WTC11 (cell line): ENCODE measurements around the gene ITPR2. TPM values are rescaled to one million over a fixed set of nuclear protein-coding genes. Genes with fewer than 3 reads are reported as not detected.

Source experiments
- ATAC-seq: fragments of 200-7000 bp; cut with Tn5 transposase; 2 replicates; pipeline ENCODE4 v1.10.0; 2021; ENCODE audit warnings: mild to moderate bottlenecking, moderate library complexity
- CTCF ChIA-PET: fragments of 300-600 bp; sonication (Branson Sonifier 250); formaldehyde crosslinking; loops from one replicate; lab custom pipeline; 2021; ENCODE audit warnings: antibody characterized with exemption; lab: Charles Lee
- POLR2A ChIA-PET: fragments of 350-600 bp; sonication (Branson Sonifier 250); formaldehyde crosslinking; loops from one replicate; lab custom pipeline; 2021; ENCODE audit warnings: antibody characterized with exemption; lab: Charles Lee
- DNase-seq: peaks from one replicate; pipeline ENCODE4 v3.0.0; 2021; ENCODE audit warnings: low spot score
- H3K27ac Mint-ChIP-seq: 2 replicates; pipeline ENCODE4 v1.8.0; 2021; ENCODE audit warnings: mixed read lengths
- H3K27me3 Mint-ChIP-seq: 2 replicates; pipeline ENCODE4 v1.8.0; 2021; ENCODE audit warnings: low read depth, mild to moderate bottlenecking, moderate library complexity, mixed read lengths
- H3K36me3 Mint-ChIP-seq: 2 replicates; pipeline ENCODE4 v1.8.0; 2021; ENCODE audit warnings: mixed read lengths
- H3K4me1 Mint-ChIP-seq: 2 replicates; pipeline ENCODE4 v1.8.0; 2022; ENCODE audit warnings: mixed read lengths
- H3K4me3 Mint-ChIP-seq: 2 replicates; pipeline ENCODE4 v1.8.0; 2021; ENCODE audit warnings: mild to moderate bottlenecking, moderate library complexity, mixed read lengths
- H3K9me3 Mint-ChIP-seq: 2 replicates; pipeline ENCODE4 v1.8.0; 2021; ENCODE audit warnings: mixed read lengths
- AFF4 ChIP-seq: sonication (generic); formaldehyde crosslinking; IDR thresholded peaks from 2 replicates; pipeline ENCODE4 v1.8.1; 2023; ENCODE audit warnings: mild to moderate bottlenecking, missing genetic modification reagents, borderline replicate concordance
- CREB1 ChIP-seq: sonication (generic); formaldehyde crosslinking; IDR thresholded peaks from 2 replicates; pipeline ENCODE4 v1.8.0; 2023; ENCODE audit warnings: mild to moderate bottlenecking, missing genetic modification reagents
- GABPB1 ChIP-seq: sonication (generic); formaldehyde crosslinking; IDR thresholded peaks from 2 replicates; pipeline ENCODE4 v1.8.1; 2023; ENCODE audit warnings: mild to moderate bottlenecking, missing genetic modification reagents
- MYBL2 ChIP-seq: sonication (generic); formaldehyde crosslinking; IDR thresholded peaks from 2 replicates; pipeline ENCODE4 v1.8.1; 2023; ENCODE audit warnings: mild to moderate bottlenecking, moderate library complexity, missing genetic modification reagents
- NR1H2 ChIP-seq: sonication (generic); formaldehyde crosslinking; IDR thresholded peaks from 2 replicates; pipeline ENCODE4 v1.9.0; 2021; ENCODE audit warnings: mild to moderate bottlenecking, moderate library complexity, missing genetic modification reagents
- TEAD4 ChIP-seq: sonication (generic); formaldehyde crosslinking; IDR thresholded peaks from 2 replicates; pipeline ENCODE4 v1.8.0; 2022; ENCODE audit warnings: mild to moderate bottlenecking, missing genetic modification reagents
- ZNF138 ChIP-seq: sonication (generic); formaldehyde crosslinking; conservative IDR thresholded peaks from 2 replicates; pipeline ENCODE4 v1.8.1; 2022; ENCODE audit warnings: mild to moderate bottlenecking, moderate library complexity, missing genetic modification reagents
- ZNF396 ChIP-seq: fragments of 250-450 bp; sonication (Bioruptor Pico); IDR thresholded peaks from 2 replicates; pipeline ENCODE4 v1.8.0; 2021; ENCODE audit warnings: mild to moderate bottlenecking, moderate library complexity, borderline replicate concordance
- ZNF416 ChIP-seq: fragments of 250-450 bp; sonication (Bioruptor Pico); IDR thresholded peaks from 2 replicates; pipeline ENCODE4 v1.9.0; 2021; ENCODE audit warnings: mild to moderate bottlenecking, inconsistent platforms
- ZNF423 ChIP-seq: fragments of 250-450 bp; sonication (Bioruptor Pico); IDR thresholded peaks from 2 replicates; pipeline ENCODE4 v2.1.2; 2022; ENCODE audit warnings: mild to moderate bottlenecking, moderate library complexity
- ZNF671 ChIP-seq: fragments of 250-450 bp; sonication (Bioruptor Pico); IDR thresholded peaks from 2 replicates; pipeline ENCODE4 v1.8.0; 2021; ENCODE audit warnings: mild to moderate bottlenecking
- total RNA-seq: library from RNA; stranded (reverse); gene quantifications from 3 replicates; pipeline ENCODE4 v1.2.3, GENCODE V29; 2021
- TF ChIP-seq, protein P1 (sequence below): sonication (generic); formaldehyde crosslinking; IDR thresholded peaks from 2 replicates; pipeline ENCODE4 v1.8.0; 2022; ENCODE audit warnings: mild to moderate bottlenecking, missing genetic modification reagents
- TF ChIP-seq, protein P2 (sequence below): sonication (generic); formaldehyde crosslinking; IDR thresholded peaks from 2 replicates; pipeline ENCODE4 v1.8.1; 2023; ENCODE audit warnings: mild to moderate bottlenecking, moderate library complexity, missing genetic modification reagents
- TF ChIP-seq, protein P3 (sequence below): sonication (generic); formaldehyde crosslinking; IDR thresholded peaks from 2 replicates; pipeline ENCODE4 v1.8.1; 2023; ENCODE audit warnings: mild to moderate bottlenecking, missing genetic modification reagents, moderate library complexity
- TF ChIP-seq, protein P4 (sequence below): sonication (generic); formaldehyde crosslinking; IDR thresholded peaks from 2 replicates; pipeline ENCODE4 v1.8.0; 2023; ENCODE audit warnings: missing genetic modification reagents, mild to moderate bottlenecking, borderline replicate concordance

Gene ITPR2
- total RNA-seq, 1 experiment from 2014 or later = 50.7 TPM

DNA sequence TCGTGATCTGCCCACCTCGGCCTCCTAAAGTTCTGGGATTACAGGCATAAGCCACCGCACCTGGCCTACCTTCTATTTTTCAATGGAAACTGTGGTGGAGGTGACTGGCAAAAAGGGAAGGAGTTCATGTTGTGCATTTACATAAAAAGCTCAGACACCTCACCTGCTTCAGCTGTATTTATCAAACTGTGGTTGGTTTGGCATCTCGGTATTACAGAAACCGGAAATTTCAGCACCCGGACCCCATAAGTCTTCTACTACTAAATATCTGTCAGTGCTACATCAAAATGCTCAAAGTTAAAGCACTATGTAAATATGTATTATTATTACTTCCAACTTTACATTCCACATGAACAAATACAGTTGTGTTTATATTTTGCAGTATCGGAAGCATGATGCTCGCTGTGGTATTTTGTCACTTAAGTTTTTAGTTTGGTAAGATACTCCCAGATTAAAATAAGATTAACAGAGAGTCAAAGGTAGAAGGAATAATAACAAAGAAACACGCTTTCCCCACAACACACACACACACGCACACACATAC, 95.4 kb downstream of the ITPR2 start (continued):
- no peak for TF ChIP-seq GABPB1

DNA sequence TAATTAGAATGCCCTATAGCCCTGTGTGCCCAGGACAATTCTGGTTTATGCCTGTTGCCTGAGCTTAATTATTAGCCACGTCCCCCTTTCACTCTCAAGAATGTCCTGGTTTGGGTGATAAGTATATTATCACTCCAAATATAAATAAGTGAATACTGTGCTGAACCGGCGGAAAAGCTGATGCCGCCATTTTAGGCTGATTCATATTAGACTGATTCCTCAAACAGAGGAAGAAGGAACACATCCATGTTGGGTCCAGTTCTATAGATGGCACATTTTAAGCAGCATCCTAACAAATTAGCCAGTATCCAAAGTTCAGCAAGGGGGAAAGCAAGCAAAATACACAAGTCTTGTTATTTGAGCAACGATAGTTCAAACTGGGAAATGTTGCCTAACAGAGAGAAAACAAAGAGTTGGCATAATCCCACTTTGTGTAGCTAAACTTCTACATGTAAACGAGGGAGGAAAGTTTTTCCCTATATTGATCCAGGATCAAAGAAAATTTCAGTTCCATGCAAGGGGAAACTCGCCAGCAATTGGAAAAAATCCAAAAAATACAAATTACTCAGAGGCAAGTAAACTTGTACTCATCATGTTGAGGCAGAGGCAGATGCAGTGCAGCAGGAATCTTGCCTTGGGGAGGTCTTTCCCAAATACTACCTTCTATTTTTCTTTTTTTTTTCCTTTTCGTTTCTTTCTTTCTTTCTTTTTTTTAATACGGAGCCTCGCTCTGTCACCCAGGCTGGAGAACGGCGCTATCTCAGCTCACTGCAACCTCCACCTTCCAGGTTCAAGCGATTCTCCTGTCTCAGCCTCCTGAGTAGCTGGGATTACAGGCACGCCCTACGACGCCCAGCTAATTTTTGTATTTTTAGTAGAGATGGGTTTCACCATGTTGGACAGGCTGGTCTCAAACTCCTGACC, 96.2 kb downstream of the ITPR2 start:
- POLR2A ChIA-PET = no interaction called here
- peaks cover 10% of the 10 kb centered on the region for H3K4me1 Mint-ChIP-seq
- CTCF ChIA-PET = no interaction called here

GRCh38 chr12:26735249-26735639, 97.8 kb downstream of the ITPR2 start:
- ChIA-PET POLR2A (interaction anchor here (0.7 kb wide), 1 partner anchor 368 kb away, joined by 8 read pairs; no protein-coding TSS in a partner anchor), CTCF (no interaction called here)
- TF ChIP-seq, protein P1, sequence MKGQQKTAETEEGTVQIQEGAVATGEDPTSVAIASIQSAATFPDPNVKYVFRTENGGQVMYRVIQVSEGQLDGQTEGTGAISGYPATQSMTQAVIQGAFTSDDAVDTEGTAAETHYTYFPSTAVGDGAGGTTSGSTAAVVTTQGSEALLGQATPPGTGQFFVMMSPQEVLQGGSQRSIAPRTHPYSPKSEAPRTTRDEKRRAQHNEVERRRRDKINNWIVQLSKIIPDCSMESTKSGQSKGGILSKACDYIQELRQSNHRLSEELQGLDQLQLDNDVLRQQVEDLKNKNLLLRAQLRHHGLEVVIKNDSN (CRISPR knock-in tag) = no peak
- TF ChIP-seq, protein P2, sequence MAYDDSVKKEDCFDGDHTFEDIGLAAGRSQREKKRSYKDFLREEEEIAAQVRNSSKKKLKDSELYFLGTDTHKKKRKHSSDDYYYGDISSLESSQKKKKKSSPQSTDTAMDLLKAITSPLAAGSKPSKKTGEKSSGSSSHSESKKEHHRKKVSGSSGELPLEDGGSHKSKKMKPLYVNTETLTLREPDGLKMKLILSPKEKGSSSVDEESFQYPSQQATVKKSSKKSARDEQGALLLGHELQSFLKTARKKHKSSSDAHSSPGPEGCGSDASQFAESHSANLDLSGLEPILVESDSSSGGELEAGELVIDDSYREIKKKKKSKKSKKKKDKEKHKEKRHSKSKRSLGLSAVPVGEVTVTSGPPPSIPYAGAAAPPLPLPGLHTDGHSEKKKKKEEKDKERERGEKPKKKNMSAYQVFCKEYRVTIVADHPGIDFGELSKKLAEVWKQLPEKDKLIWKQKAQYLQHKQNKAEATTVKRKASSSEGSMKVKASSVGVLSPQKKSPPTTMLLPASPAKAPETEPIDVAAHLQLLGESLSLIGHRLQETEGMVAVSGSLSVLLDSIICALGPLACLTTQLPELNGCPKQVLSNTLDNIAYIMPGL (CRISPR knock-in tag) = no peak
- no peak for TF ChIP-seq TEAD4
- no peak for TF ChIP-seq AFF4 (CRISPR knock-in tag)
- no peak for TF ChIP-seq ZNF138 (CRISPR knock-in tag)
- TF ChIP-seq CREB1 (CRISPR knock-in tag) = no peak
- no peak for TF ChIP-seq ZNF423 (CRISPR knock-in tag)
- TF ChIP-seq ZNF671 = no peak
- TF ChIP-seq ZNF396 (CRISPR knock-in tag) = no peak
- no peak for TF ChIP-seq NR1H2 (CRISPR knock-in tag)
- TF ChIP-seq, protein P3, sequence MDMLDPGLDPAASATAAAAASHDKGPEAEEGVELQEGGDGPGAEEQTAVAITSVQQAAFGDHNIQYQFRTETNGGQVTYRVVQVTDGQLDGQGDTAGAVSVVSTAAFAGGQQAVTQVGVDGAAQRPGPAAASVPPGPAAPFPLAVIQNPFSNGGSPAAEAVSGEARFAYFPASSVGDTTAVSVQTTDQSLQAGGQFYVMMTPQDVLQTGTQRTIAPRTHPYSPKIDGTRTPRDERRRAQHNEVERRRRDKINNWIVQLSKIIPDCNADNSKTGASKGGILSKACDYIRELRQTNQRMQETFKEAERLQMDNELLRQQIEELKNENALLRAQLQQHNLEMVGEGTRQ = no peak
- no peak for TF ChIP-seq ZNF416 (CRISPR knock-in tag)
- no peak for TF ChIP-seq MYBL2 (CRISPR knock-in tag)

More for the DNA sequence above, 96.2 kb downstream of the ITPR2 start:
- Mint-ChIP-seq H3K27ac (no peak overlapping the region), H3K9me3 (peaks cover 24% of the 10 kb centered on the region), H3K4me3 (no peak overlapping the region), H3K36me3 (peaks cover 27% of the 10 kb centered on the region), H3K27me3 (no peaks in the 10 kb centered on the region)
- DNase-seq (no peak), ATAC-seq (no peak)
- TF ChIP-seq GABPB1 = peak; percentile 54; the same call in 1 of the 2 replicates
- TF ChIP-seq, protein P4, sequence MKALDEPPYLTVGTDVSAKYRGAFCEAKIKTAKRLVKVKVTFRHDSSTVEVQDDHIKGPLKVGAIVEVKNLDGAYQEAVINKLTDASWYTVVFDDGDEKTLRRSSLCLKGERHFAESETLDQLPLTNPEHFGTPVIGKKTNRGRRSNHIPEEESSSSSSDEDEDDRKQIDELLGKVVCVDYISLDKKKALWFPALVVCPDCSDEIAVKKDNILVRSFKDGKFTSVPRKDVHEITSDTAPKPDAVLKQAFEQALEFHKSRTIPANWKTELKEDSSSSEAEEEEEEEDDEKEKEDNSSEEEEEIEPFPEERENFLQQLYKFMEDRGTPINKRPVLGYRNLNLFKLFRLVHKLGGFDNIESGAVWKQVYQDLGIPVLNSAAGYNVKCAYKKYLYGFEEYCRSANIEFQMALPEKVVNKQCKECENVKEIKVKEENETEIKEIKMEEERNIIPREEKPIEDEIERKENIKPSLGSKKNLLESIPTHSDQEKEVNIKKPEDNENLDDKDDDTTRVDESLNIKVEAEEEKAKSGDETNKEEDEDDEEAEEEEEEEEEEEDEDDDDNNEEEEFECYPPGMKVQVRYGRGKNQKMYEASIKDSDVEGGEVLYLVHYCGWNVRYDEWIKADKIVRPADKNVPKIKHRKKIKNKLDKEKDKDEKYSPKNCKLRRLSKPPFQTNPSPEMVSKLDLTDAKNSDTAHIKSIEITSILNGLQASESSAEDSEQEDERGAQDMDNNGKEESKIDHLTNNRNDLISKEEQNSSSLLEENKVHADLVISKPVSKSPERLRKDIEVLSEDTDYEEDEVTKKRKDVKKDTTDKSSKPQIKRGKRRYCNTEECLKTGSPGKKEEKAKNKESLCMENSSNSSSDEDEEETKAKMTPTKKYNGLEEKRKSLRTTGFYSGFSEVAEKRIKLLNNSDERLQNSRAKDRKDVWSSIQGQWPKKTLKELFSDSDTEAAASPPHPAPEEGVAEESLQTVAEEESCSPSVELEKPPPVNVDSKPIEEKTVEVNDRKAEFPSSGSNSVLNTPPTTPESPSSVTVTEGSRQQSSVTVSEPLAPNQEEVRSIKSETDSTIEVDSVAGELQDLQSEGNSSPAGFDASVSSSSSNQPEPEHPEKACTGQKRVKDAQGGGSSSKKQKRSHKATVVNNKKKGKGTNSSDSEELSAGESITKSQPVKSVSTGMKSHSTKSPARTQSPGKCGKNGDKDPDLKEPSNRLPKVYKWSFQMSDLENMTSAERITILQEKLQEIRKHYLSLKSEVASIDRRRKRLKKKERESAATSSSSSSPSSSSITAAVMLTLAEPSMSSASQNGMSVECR (CRISPR knock-in tag) = no peak

More at GRCh38 chr12:26735249-26735639, 97.8 kb downstream of the ITPR2 start:
- Mint-ChIP-seq H3K27me3 (no peaks in the 10 kb centered on the region), H3K4me1 (0 out of 2 replicates have a peak, but pooled peaks cover 2% of the 10 kb centered on the region), H3K27ac (no peak overlapping the region), H3K9me3 (peaks cover 21% of the 10 kb centered on the region), H3K36me3 (peaks cover 22% of the 10 kb centered on the region), H3K4me3 (no peak overlapping the region)
- DNase-seq (no peak), ATAC-seq (no peak)
